ENCODE results near the gene AKR1A1. TPM values are rescaled to one million over a fixed set of nuclear protein-coding genes. Genes with fewer than 3 reads are reported as not detected.
"Not testable (repeated sequence)": the region's sequence is repeated elsewhere in the genome, so short reads cannot be mapped to it uniquely, and the experiment has no call there.

AKR1A1 gene
- total RNA-seq, 2 donors from 2014 or later: 77.8 to 90.5 TPM

DNA sequence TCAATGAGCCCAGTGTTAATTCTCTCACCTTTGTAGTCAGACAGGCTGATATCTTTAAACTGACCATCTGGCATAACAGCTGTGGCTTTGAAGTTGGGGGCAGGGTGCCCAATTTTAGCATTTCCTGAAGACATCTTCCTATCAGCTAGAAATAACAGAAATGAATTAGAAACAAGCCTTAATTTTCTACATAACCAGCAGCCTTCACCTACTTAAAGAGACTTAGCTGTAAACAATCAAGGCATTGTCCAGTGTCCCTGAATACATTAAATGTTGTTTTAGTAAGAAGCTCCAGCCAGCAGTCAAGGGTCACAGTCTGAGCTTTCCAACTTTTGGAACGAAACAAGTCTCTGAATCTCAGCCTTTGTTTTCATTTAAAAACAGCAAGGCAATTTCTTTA is 31.7 kb upstream of the AKR1A1 start:
- Histone ChIP-seq H3K27ac (peak overlapping the region in 2 of 4 donors; percentile 20 to 24), H3K9me3 (no peaks in the 10 kb centered on the region), H3K4me3 (no peak overlapping the region), H3K4me1 (peaks cover 23% of the 10 kb centered on the region), H3K27me3 (no peaks in the 10 kb centered on the region), H3K36me3 (replicated peaks in 1 of 2; ENCODE audit: insufficient read depth in 1 of 2, low read depth in 2 of 2) (peaks cover 0 to 17% of the 10 kb centered on the region in 2 donors)
- ATAC-seq (no peak), DNase-seq (peak in 1 of 4 donors; percentile 45)
- intact Hi-C loops (cut with DNase I): no loop called here
- TF ChIP-seq, protein P1, sequence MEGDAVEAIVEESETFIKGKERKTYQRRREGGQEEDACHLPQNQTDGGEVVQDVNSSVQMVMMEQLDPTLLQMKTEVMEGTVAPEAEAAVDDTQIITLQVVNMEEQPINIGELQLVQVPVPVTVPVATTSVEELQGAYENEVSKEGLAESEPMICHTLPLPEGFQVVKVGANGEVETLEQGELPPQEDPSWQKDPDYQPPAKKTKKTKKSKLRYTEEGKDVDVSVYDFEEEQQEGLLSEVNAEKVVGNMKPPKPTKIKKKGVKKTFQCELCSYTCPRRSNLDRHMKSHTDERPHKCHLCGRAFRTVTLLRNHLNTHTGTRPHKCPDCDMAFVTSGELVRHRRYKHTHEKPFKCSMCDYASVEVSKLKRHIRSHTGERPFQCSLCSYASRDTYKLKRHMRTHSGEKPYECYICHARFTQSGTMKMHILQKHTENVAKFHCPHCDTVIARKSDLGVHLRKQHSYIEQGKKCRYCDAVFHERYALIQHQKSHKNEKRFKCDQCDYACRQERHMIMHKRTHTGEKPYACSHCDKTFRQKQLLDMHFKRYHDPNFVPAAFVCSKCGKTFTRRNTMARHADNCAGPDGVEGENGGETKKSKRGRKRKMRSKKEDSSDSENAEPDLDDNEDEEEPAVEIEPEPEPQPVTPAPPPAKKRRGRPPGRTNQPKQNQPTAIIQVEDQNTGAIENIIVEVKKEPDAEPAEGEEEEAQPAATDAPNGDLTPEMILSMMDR (IDR thresholded peaks at IDR 0.05): no peak
- no peak for TF ChIP-seq POLR2A (IDR thresholded peaks at IDR 0.05)
- 0 to 3% methylated on average over 1 of the region's 1 CpG for WGBS, 2 donors

- H3K9me3 ChIP-seq; H3K27me3 ChIP-seq; ATAC-seq; intact Hi-C loops (cut with DNase I); H3K4me3 ChIP-seq; DNase-seq: not testable (repeated sequence)
- Histone ChIP-seq H3K36me3 (replicated peaks in 1 of 2; ENCODE audit: insufficient read depth in 1 of 2, low read depth in 2 of 2) (peaks cover 0 to 12% of the 10 kb centered on the region in 2 donors), H3K27ac (peak overlapping the region in 1 of 4 donors; percentile 20), H3K4me1 (peaks cover 23% of the 10 kb centered on the region)
- WGBS, 2 donors: 78 to 81% methylated on average over 15 to 16 of the region's 16 CpGs
Observed at GRCh38 chr1:45519774-45520173, 30.9 kb upstream of the AKR1A1 start.

- 1% methylated on average over 31 to 71 of the region's 72 CpGs for WGBS, 2 donors
- intact Hi-C loops (cut with DNase I): no loop called here
- DNase-seq: peak; percentile 96
Observed at GRCh38 chr1:45521413-45522323, 29.0 kb upstream of the AKR1A1 start, which contains the start of gene PRDX1. Gene PRDX1, minus strand, starts transcription at chr1:45521884. Its CDS starts 2,841 bp downstream, at chr1:45519043.

GRCh38 chr1:45522324-45523104 is 28.1 kb upstream of the AKR1A1 start:
- no peak for DNase-seq
- Histone ChIP-seq H3K27me3 (no peaks in the 10 kb centered on the region), H3K27ac (peak overlapping the region; percentile 80 to 87 (median 86)), H3K4me3 (peak overlapping the region in 1 of 2 donors; percentile 99), H3K36me3 (replicated peaks in 1 of 2; ENCODE audit: insufficient read depth in 1 of 2, low read depth in 2 of 2) (no peaks in the 10 kb centered on the region), H3K9me3 (no peaks in the 10 kb centered on the region), H3K4me1 (peaks cover 23% of the 10 kb centered on the region)
- peak; percentile 0 for ATAC-seq
- WGBS, 2 donors: 71 to 79% methylated on average over 21 of the region's 21 CpGs
- TF ChIP-seq POLR2A (IDR thresholded peaks at IDR 0.05): no peak
- TF ChIP-seq, protein P1 (IDR thresholded peaks at IDR 0.05): no peak
- intact Hi-C loops (cut with DNase I): no loop called here

More at GRCh38 chr1:45521413-45522323, 29.0 kb upstream of the AKR1A1 start, which contains the start of gene PRDX1:
- Histone ChIP-seq H3K9me3 (no peaks in the 10 kb centered on the region), H3K36me3 (replicated peaks in 1 of 2; ENCODE audit: insufficient read depth in 1 of 2, low read depth in 2 of 2) (no peaks in the 10 kb centered on the region), H3K27ac (peak within 1 kb of the TSS; percentile 80 to 87 (median 86)), H3K4me1 (peaks cover 23% of the 10 kb centered on the region), H3K4me3 (peak within 1 kb of the TSS; percentile 88 to 99), H3K27me3 (no peaks in the 10 kb centered on the region)
- peak; percentile 96 for ATAC-seq
- peak; percentile 99 to 100 (median 100) for TF ChIP-seq POLR2A (IDR thresholded peaks at IDR 0.05)
- TF ChIP-seq, protein P1 (IDR thresholded peaks at IDR 0.05): peak in 5 of 7 experiments; percentile 2 to 35 (median 21)

GRCh38 chr1:45523516-45523915 is 27.1 kb upstream of the AKR1A1 start:
- H3K36me3 ChIP-seq (replicated peaks in 1 of 2; ENCODE audit: insufficient read depth in 1 of 2, low read depth in 2 of 2); H3K27ac ChIP-seq; H3K9me3 ChIP-seq; H3K4me3 ChIP-seq; ATAC-seq; intact Hi-C loops (cut with DNase I); DNase-seq; H3K27me3 ChIP-seq: not testable (repeated sequence)
- WGBS, 2 donors: 74 to 81% methylated on average over 2 of the region's 2 CpGs
- H3K4me1 ChIP-seq: peaks cover 23% of the 10 kb centered on the region

DNA sequence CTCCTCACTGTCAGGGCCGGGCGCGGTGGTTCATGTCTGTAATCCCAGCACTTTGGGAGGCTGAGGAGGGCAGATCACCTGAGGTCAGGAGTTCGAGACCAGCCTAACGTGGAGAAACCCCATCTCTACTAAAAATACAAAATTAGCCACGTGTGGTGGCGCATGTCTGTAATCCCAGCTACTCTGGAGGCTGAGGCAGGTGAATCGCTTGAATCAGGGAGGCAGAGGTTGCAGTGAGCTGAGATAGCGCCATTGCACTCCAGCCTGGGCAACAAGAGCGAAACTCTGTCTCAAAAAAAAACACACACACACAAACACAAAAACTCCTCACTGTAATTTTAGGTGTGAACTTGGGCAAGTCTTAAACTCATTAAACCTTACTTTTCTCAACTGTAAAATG is 26.7 kb upstream of the AKR1A1 start:
- H3K27me3 ChIP-seq; H3K27ac ChIP-seq; intact Hi-C loops (cut with DNase I); H3K36me3 ChIP-seq (replicated peaks in 1 of 2; ENCODE audit: insufficient read depth in 1 of 2, low read depth in 2 of 2); ATAC-seq; H3K4me3 ChIP-seq; DNase-seq; H3K9me3 ChIP-seq: not testable (repeated sequence)
- H3K4me1 ChIP-seq: peaks cover 18% of the 10 kb centered on the region
- WGBS, 2 donors: 84 to 85% methylated on average over 10 of the region's 10 CpGs
